ENCODE measurements around the gene SLC27A5.

- TF ChIP-seq POLR2AphosphoS5 (IDR thresholded peaks at IDR 0.05) (no peak), CTCF (IDR thresholded peaks at IDR 0.05) (no peak)
Measured at GRCh38 chr19:58560007-58560887, 48.5 kb upstream of the SLC27A5 start.
